GM21360 (cell line): ENCODE data around the gene EPHA4.

ENCODE experiments used
- ATAC-seq: cut with Tn5 transposase; IDR thresholded peaks from one replicate; pipeline ENCODE4 v1.9.1; 2021; ENCODE audit warnings: mild to moderate bottlenecking, moderate library complexity; ENCODE audit not compliant: unreplicated experiment

Gene EPHA4

DNA sequence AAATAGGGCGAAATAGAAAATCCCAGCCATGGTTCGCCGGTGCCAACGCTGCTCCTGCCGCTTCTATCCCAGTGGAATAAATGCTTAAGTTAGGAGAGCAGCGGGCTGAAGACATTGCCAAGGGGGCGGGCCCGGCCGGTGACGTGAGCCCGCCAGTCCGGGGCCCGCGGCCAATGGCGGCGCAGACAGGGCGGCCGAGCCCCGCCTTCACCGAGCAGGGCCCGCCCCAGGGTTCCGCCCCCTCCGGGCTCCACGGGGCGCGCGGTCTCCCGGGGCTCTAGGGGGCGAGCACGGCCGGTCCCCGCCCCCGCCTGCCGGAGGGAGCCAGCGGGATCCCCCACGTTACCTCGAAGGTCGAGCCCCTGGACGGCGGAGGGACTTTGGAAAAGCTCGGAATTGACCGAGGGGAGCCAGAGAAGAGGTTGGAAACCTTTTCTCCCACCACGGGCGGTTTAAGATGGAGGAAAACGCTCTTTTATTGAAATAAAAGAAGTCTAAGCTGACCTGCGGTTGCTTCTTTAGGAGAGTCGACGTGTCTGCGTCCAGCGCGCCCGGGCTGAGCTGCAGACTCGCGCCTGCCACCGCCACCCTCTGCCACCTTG is at the start of gene EPHA4:
Gene EPHA4, minus strand, starts transcription at position 86 of the 602 bp plus-strand sequence. Its CDS starts 56 bp downstream, at position 30.
- peak; percentile 93 for ATAC-seq

DNA sequence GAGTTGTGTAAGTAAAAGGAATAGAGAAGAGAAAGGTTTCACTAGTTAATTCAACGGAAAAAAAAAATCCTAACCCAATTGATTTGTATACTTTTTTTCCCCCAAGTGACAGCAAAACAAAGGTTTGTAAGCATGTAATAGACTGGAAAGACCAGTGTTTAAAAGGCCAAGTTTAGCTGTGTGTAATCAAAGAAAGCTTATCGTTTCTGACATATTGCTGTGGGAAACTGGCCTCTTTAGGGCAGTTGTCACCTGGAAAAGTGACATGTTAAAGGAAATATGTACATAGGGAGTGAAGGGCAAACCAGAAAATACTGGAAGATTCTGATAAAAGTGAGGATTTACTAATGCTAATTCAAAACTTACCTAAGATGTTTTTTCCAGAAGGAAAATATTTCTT is 45.9 kb upstream of the EPHA4 start:
- no peak for ATAC-seq

DNA sequence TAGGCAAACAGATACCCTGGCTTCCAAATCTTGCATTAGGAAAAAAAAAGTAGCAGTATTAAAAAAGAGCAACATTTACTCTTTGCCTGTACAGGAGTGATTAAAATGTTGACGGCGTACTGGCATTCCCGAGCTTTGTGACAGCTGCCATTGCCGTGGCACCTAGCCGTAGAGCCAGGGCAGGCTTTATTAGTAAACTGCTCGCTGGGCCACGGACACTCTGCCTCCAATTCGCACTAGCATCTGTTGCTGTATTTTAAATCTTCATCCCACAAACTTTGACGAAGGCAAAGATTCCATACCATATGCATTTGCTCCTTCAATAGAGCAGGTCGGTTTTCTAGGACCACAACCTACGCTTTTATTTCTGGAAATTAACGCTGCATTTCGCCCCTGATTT is 44.5 kb upstream of the EPHA4 start:
- no peak for ATAC-seq

DNA sequence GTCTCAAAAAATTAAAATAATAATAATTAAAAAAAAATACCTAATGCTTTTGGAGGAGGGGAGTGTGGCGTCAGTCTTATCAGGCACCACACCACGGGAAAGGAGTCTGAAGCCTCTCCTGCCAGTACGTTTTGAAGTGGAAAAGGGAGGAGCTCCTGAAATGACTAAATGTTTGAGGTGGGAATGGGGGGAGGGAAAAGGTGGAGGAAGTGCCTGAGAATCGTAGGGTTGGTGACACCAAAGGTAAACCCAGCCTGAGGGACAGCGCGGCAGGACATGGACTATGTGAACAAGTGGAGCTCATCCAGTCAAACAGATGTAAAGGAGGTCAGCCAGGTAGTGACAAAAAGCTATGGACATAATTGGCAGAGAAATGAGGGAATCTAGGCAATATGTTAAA is 42.2 kb upstream of the EPHA4 start:
- ATAC-seq: no peak

DNA sequence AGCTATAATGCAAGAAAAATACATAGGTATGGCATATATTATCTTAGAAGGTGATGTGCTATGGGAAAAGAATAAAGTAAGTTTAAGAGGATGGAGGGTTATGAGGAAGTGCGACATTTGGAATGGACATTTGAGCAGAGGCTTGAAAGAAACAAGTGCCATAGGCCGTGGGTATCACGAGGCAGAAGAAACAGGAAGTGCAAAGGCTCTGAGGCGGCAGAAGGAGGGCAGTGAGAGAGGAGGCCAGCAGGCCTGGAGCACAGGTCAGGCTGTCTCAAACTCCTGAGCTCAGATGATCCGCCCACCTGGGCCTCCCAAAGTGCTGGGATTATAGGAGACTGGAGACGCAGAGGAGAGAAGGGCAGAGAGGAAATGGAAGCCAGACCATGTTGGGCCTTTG is 40.7 kb upstream of the EPHA4 start:
- ATAC-seq: no peak

DNA sequence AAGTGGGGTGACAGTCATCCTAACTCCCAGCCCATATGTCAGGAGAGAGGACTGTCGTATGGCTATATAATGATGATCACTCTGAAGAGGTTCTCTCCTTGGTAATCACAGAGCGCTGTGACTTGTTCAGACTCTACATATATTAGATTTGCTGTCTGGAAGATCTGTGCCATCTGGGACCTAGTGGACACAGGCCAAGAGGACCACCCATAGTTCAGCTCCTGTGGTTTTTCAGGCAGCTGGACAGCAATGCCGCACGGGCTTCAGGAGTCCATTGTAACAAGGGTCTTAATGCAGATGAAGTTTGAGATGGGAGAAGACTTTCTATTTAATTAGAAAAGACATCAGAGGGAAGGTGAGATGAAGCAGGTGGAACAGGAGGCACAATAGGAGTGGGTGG is 40.1 kb upstream of the EPHA4 start:
- no peak for ATAC-seq

DNA sequence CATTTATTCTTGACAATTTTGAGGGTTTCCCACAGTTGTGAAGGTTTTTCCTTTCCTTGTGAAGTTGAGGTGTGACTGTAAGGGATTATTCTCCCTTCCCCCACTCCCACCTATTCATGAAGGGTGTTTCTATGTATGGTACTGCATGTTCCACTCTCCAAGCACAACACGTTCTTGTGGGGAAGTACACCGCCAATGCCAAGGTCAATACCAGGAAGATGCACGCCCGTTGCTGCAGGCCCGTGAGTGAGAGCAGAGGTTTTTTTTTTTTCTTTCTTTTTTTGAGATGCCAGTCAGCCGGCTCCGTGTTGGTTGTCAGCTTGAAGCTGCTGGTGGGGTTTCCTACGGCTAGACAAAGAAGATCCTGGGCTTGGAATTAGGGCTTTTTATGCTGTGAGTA is 38.6 kb upstream of the EPHA4 start:
- no peak for ATAC-seq

DNA sequence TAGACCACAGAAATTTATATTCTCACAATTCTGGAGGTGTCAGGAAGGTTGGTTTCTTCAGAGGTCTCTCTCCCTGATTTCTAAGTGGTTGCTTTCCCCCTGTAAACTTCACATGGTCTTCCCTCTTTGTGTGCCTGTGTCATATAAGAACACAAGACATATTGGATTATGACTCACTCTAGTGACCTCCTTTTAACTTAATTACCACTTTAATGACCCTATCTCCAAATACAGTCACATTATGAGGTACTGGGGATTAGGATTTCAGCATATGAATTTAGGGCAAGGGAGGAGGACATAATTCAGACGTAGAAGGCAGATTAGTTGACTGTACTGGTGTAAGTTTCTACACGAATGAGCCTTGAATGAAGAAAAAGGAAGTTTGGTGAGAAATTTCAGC is 38.2 kb upstream of the EPHA4 start:
- no peak for ATAC-seq

DNA sequence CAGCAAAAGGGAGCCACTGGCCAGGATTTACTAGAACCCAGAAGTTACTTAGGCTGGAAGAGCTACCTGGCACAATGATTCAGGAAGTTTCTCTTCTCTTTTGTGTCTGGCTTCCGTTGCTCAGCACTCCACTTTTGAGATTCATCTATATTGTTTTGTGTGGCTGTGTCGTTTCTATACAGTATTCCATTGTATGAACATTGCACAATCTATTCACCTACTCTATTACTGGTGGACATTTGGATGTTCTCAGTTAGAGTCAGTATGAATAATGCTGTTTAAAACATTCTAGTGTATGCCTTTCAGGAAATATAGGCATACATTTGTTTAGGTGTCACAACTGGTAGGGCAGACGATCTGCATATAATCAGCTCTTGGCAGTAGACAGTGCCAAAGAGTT is 36.3 kb upstream of the EPHA4 start:
- no peak for ATAC-seq

DNA sequence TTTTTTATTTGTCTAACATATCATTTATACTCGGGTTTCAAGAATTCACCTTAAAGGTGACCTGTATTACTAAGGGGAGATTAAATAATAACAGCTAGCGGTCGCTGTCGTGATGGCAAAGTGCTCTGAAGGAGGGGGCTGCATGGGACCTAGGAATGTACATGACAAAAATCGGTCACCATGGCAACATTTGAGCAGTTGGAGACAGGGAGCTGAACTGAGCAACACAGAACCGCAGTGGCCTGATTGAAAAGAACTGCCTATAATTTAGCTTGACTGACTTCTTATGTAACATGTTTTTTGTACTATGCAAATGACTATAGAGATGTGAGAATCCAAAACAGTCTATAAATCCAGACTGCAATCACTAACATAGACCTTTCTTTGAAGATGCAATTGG is 34.3 kb upstream of the EPHA4 start:
- ATAC-seq: no peak

DNA sequence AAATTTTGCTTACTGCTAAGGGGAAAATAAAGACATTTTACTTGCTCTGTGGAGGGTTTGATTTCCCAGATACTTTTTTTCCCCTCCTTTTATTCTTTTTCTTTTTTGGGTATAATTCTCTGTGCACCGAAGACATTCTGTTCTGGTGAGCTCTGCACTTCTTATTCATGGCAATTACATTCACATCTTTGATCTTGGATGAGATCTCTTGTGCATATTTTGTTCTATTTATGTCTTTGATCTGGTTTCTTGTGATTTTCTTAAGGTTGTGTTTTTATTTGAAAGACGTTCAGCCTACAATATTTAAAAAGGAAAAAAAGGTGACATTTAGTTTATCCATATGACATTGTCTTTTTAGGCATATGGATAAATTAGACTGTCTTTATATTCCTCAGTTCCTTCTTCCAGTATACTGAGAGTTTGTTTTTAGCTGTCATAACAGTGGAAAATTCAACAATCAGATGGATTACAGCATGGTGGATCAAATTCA is 33.7 kb upstream of the EPHA4 start:
- no peak for ATAC-seq

DNA sequence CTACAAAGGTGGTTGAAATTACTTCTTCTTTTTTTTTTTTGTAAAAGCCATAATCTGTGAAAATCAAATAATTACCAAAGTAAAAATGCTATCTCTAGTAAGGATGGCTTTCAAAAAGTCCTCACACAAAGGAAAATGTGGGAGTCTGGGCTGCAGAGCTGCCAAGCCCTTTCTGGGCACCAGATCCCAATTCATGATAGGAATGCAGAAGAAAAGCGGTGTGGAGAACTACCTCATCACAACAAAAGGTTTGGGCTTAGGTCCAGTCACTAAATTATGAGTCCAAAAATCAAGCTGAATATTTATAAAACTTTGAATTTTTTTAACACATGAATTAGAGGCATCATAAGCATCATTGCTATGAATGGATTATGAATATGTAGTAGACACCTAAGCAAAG is 30.8 kb upstream of the EPHA4 start:
- ATAC-seq: no peak

DNA sequence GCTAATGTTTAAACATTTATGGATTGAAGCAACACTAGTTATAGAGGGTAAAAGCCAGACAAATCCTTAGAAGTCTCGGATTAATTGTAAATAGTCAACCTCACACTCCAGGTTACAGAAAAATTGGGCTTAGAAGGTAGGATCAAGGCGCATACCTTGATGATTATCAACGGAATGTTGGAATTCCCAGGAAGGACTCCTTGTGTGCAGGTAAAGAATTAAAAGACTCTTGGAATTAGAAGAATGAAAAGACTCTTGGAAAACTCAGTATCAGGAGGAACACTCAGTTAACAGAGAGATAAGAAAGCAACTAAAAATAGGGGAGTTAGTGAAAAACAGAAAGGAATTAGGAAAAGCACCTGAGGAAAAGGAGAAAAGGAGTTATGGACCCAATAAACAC is 29.3 kb upstream of the EPHA4 start:
- no peak for ATAC-seq

DNA sequence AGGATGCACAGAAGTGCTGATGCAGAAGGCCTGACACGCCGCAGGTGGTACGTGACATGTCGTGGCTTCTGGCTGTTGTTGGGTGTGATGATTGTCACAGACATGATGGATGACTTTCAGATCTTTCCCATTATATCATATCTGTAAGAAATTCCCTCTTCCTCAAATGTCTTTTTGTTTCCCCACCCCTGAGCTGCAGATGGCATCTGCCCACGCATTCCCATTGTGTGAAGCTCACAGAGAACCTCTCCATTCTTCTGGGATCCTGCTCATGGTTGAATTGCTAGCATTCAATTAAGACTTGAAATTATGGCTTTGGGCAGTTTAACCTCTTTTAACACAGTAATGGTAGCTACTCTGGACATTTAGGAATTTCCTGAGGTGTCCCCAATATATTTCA is 28.3 kb upstream of the EPHA4 start:
- no peak for ATAC-seq

DNA sequence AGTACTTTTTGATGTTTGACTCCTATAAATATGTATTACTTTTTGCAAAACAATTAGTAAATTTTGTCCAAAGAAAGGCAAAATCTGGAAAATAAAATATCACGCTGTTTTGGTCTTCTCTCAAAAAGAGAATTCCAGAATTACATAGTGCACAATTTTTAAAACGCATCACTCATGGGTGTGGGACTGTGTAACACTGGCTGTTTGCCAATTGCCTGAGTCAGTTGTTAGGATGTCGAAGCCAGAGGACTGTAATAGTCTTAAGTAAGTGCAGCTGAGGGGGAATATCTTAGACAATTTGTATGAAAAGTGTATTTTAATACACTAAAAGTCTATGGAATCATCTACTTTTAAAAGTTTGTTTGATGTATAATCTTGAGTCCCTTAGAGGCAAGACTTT is 24.1 kb upstream of the EPHA4 start:
- ATAC-seq: no peak

DNA sequence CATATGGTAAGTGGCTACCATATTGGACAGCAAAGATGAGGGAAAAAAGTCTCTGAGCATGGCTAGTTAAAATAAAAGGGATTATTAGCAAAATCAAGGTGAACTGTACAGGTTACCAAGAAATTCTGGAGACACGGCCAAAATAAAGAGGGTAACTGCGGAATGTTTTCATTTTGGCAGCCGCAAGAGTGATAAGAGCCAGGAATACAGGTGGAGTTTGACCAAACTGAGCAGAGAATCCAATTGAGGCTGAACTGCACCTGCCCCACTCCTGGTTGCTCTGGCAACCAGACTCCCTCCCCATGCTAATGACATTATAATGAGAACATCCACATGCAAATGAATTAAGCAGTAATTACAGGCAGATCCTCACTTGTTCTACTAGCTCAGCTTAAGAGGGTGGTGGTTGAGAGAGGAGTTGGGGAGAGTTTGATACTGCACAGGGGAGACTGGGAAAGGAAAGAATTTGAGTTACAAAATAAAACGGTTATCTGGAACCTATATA is 18.8 kb upstream of the EPHA4 start:
- no peak for ATAC-seq

DNA sequence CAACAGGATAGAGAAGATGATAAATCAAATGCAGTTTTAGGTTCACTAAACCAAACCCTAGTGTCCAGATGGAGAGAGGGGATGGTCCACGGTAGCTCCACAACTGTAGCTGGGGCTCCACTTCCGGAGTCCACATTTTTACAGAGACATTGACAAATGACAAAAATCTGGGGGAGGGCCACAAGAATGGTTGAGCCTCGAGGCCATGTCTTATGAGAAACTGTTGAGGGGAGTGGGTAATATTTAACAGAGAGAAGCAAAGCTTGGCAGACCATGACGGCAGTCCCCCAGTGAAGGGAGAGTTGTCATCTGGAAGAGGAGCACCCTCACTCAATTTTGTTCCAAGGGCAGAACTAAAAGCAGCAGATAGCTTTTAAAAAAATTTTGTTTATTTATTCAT is 17.6 kb upstream of the EPHA4 start:
- ATAC-seq: no peak

DNA sequence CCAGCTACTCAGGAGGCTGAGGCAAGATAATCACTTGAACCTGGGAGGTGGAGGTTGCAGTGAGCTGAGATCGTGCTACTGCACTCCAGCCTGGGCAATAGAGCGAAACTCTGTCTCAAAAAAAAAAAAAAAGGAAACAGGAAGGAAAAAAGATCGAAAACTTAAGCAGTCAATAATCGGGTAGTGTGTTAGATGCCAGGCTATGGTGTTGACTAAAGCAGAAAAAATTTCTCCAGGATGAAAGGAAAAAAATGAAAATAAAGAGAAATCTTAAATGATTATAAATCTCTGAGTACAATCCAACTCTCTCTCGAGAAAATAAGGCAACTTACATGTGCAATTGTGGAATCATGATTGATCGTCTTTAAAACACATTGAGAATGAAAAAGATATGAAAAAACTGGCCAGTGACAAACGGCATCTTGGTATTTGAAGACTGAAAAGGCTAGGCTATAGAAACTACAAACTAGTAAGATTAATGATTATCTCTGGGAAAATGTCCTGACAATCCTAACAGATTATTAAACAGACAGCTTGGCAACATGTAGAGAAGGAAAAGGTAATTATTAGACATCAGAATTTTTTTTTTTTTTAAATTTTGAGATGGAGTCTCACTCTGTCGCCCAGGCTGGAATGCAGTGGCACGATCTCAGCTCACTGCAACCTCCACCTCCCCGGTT is 16.3 kb upstream of the EPHA4 start:
- no peak for ATAC-seq

DNA sequence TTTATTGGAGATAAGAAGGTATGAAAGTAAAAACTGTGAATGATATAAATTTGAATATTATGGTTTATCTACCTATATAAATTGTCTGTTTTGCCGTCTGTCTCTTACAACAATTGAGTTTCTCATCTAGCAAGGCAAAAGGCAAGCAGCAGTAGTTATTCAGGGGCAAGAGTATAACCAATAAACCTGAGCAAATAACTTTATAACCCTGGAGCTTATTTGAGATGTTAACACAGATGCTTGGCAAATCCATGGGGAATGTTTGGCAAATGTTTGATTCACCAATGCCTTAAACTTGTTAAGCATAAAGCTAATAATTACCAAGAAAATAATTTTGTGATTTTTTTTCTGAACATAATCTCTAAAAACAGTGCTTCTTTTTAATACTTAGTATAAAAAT is 9.9 kb upstream of the EPHA4 start:
- ATAC-seq: no peak

DNA sequence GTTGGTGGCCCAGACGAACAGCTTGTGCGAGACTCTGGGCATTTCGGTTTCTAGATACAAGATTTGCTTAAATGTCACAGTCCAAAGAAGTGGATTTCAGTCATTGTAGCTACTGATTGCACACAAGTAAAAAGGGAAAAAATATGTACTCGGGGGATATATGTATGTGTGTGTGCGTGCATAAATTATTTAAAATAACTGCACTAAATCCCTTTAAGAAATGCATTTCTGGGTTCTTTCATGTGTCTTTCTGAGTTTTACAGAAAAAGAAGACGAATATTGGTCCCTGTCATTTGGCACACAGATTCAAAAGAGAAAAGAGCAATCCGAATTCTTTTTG is 2.1 kb upstream of the EPHA4 start:
- ATAC-seq: no peak

DNA sequence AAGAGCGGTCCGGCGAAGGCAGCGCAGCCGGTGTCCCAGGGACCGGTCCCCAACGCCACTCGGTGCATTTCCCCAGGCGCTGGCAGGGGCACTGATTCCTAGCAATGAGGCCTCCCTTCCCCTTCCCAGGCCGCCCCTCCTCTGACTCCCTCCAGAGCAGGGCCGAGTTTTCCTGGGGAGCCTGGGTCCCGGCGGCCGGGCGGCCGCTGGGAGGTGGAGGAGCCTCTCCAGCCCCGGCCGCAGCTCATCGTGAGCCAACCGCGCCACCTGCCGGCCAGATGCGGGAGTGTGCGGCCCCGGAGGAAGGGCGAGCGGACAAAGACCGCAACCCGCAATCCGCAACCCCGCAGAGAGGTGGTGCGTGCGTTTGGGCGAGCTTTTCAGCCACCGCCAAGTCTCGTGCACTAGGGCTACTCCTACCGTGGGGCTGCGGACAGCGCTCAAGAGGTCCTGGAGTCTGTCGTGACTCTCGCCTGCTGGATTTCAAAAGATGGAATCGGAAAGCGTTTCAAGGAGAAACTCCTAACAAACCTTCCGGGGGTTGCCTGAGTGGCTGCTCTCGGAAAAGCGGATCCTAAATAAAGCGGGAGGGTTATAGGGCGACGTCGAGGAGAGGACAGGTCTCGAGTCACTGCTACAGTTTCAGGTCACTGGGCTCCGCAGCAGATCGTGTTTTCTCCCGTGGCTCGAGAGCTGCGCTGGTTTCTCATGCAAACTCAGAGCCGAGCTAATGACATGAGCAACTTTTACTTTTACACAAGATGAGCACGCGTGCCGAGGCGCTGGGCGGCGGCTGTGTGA is 1.5 kb upstream of the EPHA4 start:
- ATAC-seq: peak; percentile 60

DNA sequence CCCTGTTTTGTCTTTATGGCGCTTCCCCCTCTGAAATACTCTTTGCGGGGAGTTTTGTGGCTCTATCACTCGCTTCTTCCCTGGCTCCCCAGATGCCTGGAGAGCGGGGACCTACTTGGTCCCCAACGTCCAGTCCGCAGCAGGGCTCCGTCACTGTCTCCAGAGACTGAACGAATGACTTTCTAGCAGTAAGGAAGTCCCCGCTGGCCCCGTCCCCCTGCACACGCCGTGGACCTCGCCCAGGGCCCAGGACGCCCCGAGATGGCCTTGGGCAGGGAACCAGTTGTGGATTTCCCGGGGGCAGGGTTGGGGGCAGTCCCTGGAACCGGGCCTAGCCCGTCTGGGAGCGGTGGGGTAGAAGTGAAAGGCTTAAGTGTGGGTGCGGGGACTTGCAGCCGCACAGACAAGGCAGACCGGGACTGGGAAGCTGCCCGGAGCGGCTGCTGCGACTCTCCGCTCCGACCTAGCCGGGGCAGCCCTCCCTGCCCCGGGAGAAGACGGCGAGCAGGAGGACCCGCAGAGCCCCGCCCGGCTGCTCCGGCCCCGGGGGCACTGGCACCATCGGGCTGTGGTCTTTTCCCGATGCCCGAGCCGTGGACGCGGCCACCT is 821 bp upstream of the EPHA4 start:
- peak; percentile 19 for ATAC-seq
